SK-N-MC (cell line): ENCODE measurements around the gene TASP1.

ENCODE experiments used
- EZH2 ChIP-seq: fragments of 200-600 bp; sonication (generic); IDR thresholded peaks from one replicate; pipeline ENCODE4 v1.6.1; 2017; ENCODE audit warnings: antibody characterized with exemption
- FOXP2 ChIP-seq: optimal IDR thresholded peaks from 2 replicates; pipeline ENCODE3; 2011; ENCODE audit warnings: mild to moderate bottlenecking, moderate library complexity; ENCODE audit not compliant: insufficient read depth; ENCODE audit errors: extremely low read length, control extremely low read depth
- POLR2AphosphoS5 ChIP-seq: IDR thresholded peaks from 2 replicates; pipeline ENCODE4 v1.6.1; 2012; ENCODE audit warnings: mild to moderate bottlenecking, low read depth, low read length, borderline replicate concordance

- no peak for TF ChIP-seq EZH2
- no peak for TF ChIP-seq POLR2AphosphoS5
- TF ChIP-seq FOXP2 = no peak
These were observed 120.9 kb downstream of the TASP1 start for GRCh38 chr20:13517831-13518230.
